Osteoblast (primary cell): ENCODE measurements around the gene SPRED2. TPM values are rescaled to one million over a fixed set of nuclear protein-coding genes. Genes with fewer than 3 reads are reported as not detected.

Source experiments
- DNase-seq: peaks from one replicate; pipeline ENCODE4 v3.0.0; 2011; ENCODE audit warnings: low spot score, mixed read lengths; ENCODE audit not compliant: insufficient read length; ENCODE audit errors: missing footprints
- H2AFZ ChIP-seq: 2 replicates; pipeline ENCODE4 v1.6.0; 2011; ENCODE audit warnings: mild to moderate bottlenecking, low read length
- H3K27ac ChIP-seq: 2 replicates; pipeline ENCODE4 v1.5.1; 2011; ENCODE audit warnings: mild to moderate bottlenecking, low read depth, low read length, moderate library complexity
- H3K27me3 ChIP-seq: 2 replicates; pipeline ENCODE4 v1.6.0; 2012; ENCODE audit warnings: mild to moderate bottlenecking, control low read depth, inconsistent platforms, low read length, moderate library complexity; ENCODE audit not compliant: insufficient read depth
- H3K36me3 ChIP-seq: 2 replicates; pipeline ENCODE4 v1.5.1; 2011; ENCODE audit warnings: mild to moderate bottlenecking, low read length, control low read depth, moderate library complexity; ENCODE audit not compliant: insufficient read depth
- H3K4me1 ChIP-seq: 2 replicates; pipeline ENCODE4 v1.5.1; 2011; ENCODE audit warnings: mild to moderate bottlenecking, low read length, control low read depth, moderate library complexity; ENCODE audit not compliant: insufficient read depth
- H3K4me2 ChIP-seq: 2 replicates; pipeline ENCODE4 v1.6.0; 2011; ENCODE audit warnings: mild to moderate bottlenecking, low read length; ENCODE audit not compliant: insufficient read depth
- H3K4me3 ChIP-seq: fragments of 200-600 bp; sonication (generic); 3 replicates; pipeline ENCODE4 v1.5.1; 2012; ENCODE audit warnings: mild to moderate bottlenecking, low read length, inconsistent platforms; ENCODE audit not compliant: insufficient read depth
- H3K79me2 ChIP-seq: 2 replicates; pipeline ENCODE4 v1.6.0; 2012; ENCODE audit warnings: mild to moderate bottlenecking, low read length, control low read depth, inconsistent platforms; ENCODE audit not compliant: insufficient read depth
- H3K9me3 ChIP-seq: 2 replicates; pipeline ENCODE4 v1.5.1; 2011; ENCODE audit warnings: low read depth, low read length, control low read depth
- H4K20me1 ChIP-seq: 2 replicates; pipeline ENCODE4 v1.6.0; 2012; ENCODE audit warnings: mild to moderate bottlenecking, low read length, control low read depth; ENCODE audit not compliant: insufficient read depth
- CTCF ChIP-seq: IDR thresholded peaks from 2 replicates; pipeline ENCODE4 v1.5.1; 2011; ENCODE audit warnings: mild to moderate bottlenecking, low read depth, low read length, moderate library complexity; ENCODE audit errors: extremely low read depth
- total RNA-seq: library from RNA; depleted of rRNA; stranded (reverse); fragments of >200 nt; gene quantifications from 2 replicates; pipeline ENCODE4 v1.2.3, GENCODE V29; 2012

The SPRED2 gene
- total RNA-seq, 1 donor, result 17.4 TPM

GRCh38 chr2:65292461-65293011, 139.9 kb downstream of the SPRED2 start:
- Histone ChIP-seq H3K27me3 (no peaks in the 10 kb centered on the region), H3K4me2 (no peak overlapping the region), H3K36me3 (no peaks in the 10 kb centered on the region), H3K4me1 (no peaks in the 10 kb centered on the region), H3K79me2 (no peaks in the 10 kb centered on the region), H3K27ac (no peak overlapping the region), H2AFZ (no peak overlapping the region), H3K9me3 (no peaks in the 10 kb centered on the region), H3K4me3 (no peak overlapping the region), H4K20me1 (no peaks in the 10 kb centered on the region)
- no peak for DNase-seq
- no peak for TF ChIP-seq CTCF

- Histone ChIP-seq H3K27me3 (no peaks in the 10 kb centered on the region), H2AFZ (no peak overlapping the region), H3K27ac (no peak overlapping the region), H3K9me3 (no peaks in the 10 kb centered on the region), H3K79me2 (no peaks in the 10 kb centered on the region), H3K4me1 (no peaks in the 10 kb centered on the region), H3K36me3 (no peaks in the 10 kb centered on the region), H3K4me2 (no peak overlapping the region), H3K4me3 (no peak overlapping the region), H4K20me1 (no peaks in the 10 kb centered on the region)
- DNase-seq, result no peak
- no peak for TF ChIP-seq CTCF
These were observed 140.3 kb downstream of the SPRED2 start for GRCh38 chr2:65292106-65292400.

GRCh38 chr2:65291216-65292105, 140.9 kb downstream of the SPRED2 start:
- Histone ChIP-seq H3K27ac (no peak overlapping the region), H3K4me2 (no peak overlapping the region), H2AFZ (no peak overlapping the region), H3K27me3 (no peaks in the 10 kb centered on the region), H3K4me1 (no peaks in the 10 kb centered on the region), H4K20me1 (no peaks in the 10 kb centered on the region), H3K4me3 (no peak overlapping the region), H3K79me2 (no peaks in the 10 kb centered on the region), H3K9me3 (no peaks in the 10 kb centered on the region), H3K36me3 (no peaks in the 10 kb centered on the region)
- DNase-seq, result no peak
- TF ChIP-seq CTCF, result no peak

- Histone ChIP-seq H4K20me1 (no peaks in the 10 kb centered on the region), H3K4me3 (no peak overlapping the region), H3K4me2 (no peak overlapping the region), H2AFZ (no peak overlapping the region), H3K9me3 (no peaks in the 10 kb centered on the region), H3K27ac (no peak overlapping the region), H3K79me2 (no peaks in the 10 kb centered on the region), H3K27me3 (no peaks in the 10 kb centered on the region), H3K4me1 (no peaks in the 10 kb centered on the region), H3K36me3 (no peaks in the 10 kb centered on the region)
- no peak for DNase-seq
- TF ChIP-seq CTCF, result no peak
These were observed 145.0 kb downstream of the SPRED2 start for GRCh38 chr2:65287364-65287763.
